ENCODE measurements around the gene IFITM1.

Gene IFITM1

GRCh38 chr11:352456-353031, 38.7 kb downstream of the IFITM1 start:
- FAIRE-seq, result no peak
- TF ChIP-seq POU2F2 (IDR thresholded peaks at IDR 0.05; ENCODE audit: low read depth, low read length), result no peak
- no peak for TF ChIP-seq PAX5 (IDR thresholded peaks at IDR 0.05; ENCODE audit: insufficient read depth, low read length, severe bottlenecking)
- TF ChIP-seq POLR2AphosphoS5 (IDR thresholded peaks at IDR 0.05; ENCODE audit: low read depth, low read length), result no peak
- TF ChIP-seq SPI1 (IDR thresholded peaks at IDR 0.05; ENCODE audit: low read depth, low read length), result no peak
- no peak for TF ChIP-seq POLR2A (IDR thresholded peaks at IDR 0.05; ENCODE audit: low read depth, low read length)
- no peak for TF ChIP-seq TAF1 (IDR thresholded peaks at IDR 0.05; ENCODE audit: low read depth, low read length)
- no peak for DNase-seq (ENCODE audit: insufficient read length, low spot score)

GRCh38 chr11:353179-353873, 39.5 kb downstream of the IFITM1 start:
- no peak for DNase-seq (ENCODE audit: insufficient read length, low spot score)
- no peak for FAIRE-seq
- TF ChIP-seq TAF1 (IDR thresholded peaks at IDR 0.05; ENCODE audit: low read depth, low read length) (no peak), SPI1 (IDR thresholded peaks at IDR 0.05; ENCODE audit: low read depth, low read length) (no peak), POLR2A (IDR thresholded peaks at IDR 0.05; ENCODE audit: low read depth, low read length) (no peak), POLR2AphosphoS5 (IDR thresholded peaks at IDR 0.05; ENCODE audit: low read depth, low read length) (no peak), PAX5 (IDR thresholded peaks at IDR 0.05; ENCODE audit: insufficient read depth, low read length, severe bottlenecking) (no peak), POU2F2 (IDR thresholded peaks at IDR 0.05; ENCODE audit: low read depth, low read length) (no peak)

- peak; percentile 41; the same call in 1 of the 2 replicates for TF ChIP-seq POLR2A (IDR thresholded peaks at IDR 0.05; ENCODE audit: low read depth, low read length)
- no peak for TF ChIP-seq PAX5 (IDR thresholded peaks at IDR 0.05; ENCODE audit: insufficient read depth, low read length, severe bottlenecking)
- peak; percentile 38 for TF ChIP-seq POLR2AphosphoS5 (IDR thresholded peaks at IDR 0.05; ENCODE audit: low read depth, low read length)
- TF ChIP-seq SPI1 (IDR thresholded peaks at IDR 0.05; ENCODE audit: low read depth, low read length), result no peak
- peak; percentile 45; the same call in 1 of the 2 replicates for TF ChIP-seq TAF1 (IDR thresholded peaks at IDR 0.05; ENCODE audit: low read depth, low read length)
- TF ChIP-seq POU2F2 (IDR thresholded peaks at IDR 0.05; ENCODE audit: low read depth, low read length), result peak; percentile 3; the same call in 1 of the 2 replicates
Observed at GRCh38 chr11:355581-356458, 42.0 kb downstream of the IFITM1 start.

DNA sequence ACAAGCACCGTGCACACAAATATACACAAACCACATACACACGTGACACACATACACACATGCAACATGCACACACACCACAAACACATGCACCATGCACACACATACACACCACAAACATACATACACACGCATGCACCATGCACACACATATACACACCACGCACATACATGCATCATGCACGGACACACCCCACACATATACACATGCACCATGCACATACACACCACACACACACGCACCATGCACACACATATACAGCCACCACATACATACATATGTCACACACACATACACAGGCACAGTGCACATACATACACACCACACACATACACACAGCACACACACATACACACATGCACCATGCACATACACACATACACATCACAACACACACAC, 42.8 kb downstream of the IFITM1 start:
- DNase-seq (ENCODE audit: insufficient read length, low spot score) (no peak), FAIRE-seq (peak; percentile 93)
- TF ChIP-seq POLR2AphosphoS5 (IDR thresholded peaks at IDR 0.05; ENCODE audit: low read depth, low read length) (no peak), TAF1 (IDR thresholded peaks at IDR 0.05; ENCODE audit: low read depth, low read length) (no peak), SPI1 (IDR thresholded peaks at IDR 0.05; ENCODE audit: low read depth, low read length) (no peak), PAX5 (IDR thresholded peaks at IDR 0.05; ENCODE audit: insufficient read depth, low read length, severe bottlenecking) (no peak), POU2F2 (IDR thresholded peaks at IDR 0.05; ENCODE audit: low read depth, low read length) (no peak), POLR2A (IDR thresholded peaks at IDR 0.05; ENCODE audit: low read depth, low read length) (no peak)

More at GRCh38 chr11:355581-356458, 42.0 kb downstream of the IFITM1 start:
- FAIRE-seq (peak; percentile 40), DNase-seq (ENCODE audit: insufficient read length, low spot score) (peak; percentile 85)

DNA sequence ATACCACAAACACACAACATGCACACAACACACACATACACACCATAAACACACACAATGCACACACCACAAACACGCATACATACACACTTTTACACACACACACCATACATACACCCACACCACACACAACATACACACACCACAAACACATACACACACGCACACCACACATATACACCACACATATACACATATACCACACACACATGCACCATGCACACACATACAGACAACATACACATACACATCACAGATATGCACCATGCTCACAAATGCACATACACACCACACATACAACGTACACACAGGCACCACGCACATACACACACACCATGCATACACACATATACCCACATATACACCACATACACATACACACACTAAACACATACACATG, 43.7 kb downstream of the IFITM1 start:
- TF ChIP-seq POLR2AphosphoS5 (IDR thresholded peaks at IDR 0.05; ENCODE audit: low read depth, low read length) (no peak), TAF1 (IDR thresholded peaks at IDR 0.05; ENCODE audit: low read depth, low read length) (no peak), PAX5 (IDR thresholded peaks at IDR 0.05; ENCODE audit: insufficient read depth, low read length, severe bottlenecking) (no peak), POU2F2 (IDR thresholded peaks at IDR 0.05; ENCODE audit: low read depth, low read length) (no peak), POLR2A (IDR thresholded peaks at IDR 0.05; ENCODE audit: low read depth, low read length) (no peak), SPI1 (IDR thresholded peaks at IDR 0.05; ENCODE audit: low read depth, low read length) (no peak)
- no peak for FAIRE-seq
- no peak for DNase-seq (ENCODE audit: insufficient read length, low spot score)

GRCh38 chr11:358129-358800, 44.4 kb downstream of the IFITM1 start:
- DNase-seq (ENCODE audit: insufficient read length, low spot score) (no peak), FAIRE-seq (no peak)
- TF ChIP-seq POLR2AphosphoS5 (IDR thresholded peaks at IDR 0.05; ENCODE audit: low read depth, low read length) (no peak), POLR2A (IDR thresholded peaks at IDR 0.05; ENCODE audit: low read depth, low read length) (no peak), TAF1 (IDR thresholded peaks at IDR 0.05; ENCODE audit: low read depth, low read length) (no peak), PAX5 (IDR thresholded peaks at IDR 0.05; ENCODE audit: insufficient read depth, low read length, severe bottlenecking) (no peak), SPI1 (IDR thresholded peaks at IDR 0.05; ENCODE audit: low read depth, low read length) (no peak), POU2F2 (IDR thresholded peaks at IDR 0.05; ENCODE audit: low read depth, low read length) (no peak)

DNA sequence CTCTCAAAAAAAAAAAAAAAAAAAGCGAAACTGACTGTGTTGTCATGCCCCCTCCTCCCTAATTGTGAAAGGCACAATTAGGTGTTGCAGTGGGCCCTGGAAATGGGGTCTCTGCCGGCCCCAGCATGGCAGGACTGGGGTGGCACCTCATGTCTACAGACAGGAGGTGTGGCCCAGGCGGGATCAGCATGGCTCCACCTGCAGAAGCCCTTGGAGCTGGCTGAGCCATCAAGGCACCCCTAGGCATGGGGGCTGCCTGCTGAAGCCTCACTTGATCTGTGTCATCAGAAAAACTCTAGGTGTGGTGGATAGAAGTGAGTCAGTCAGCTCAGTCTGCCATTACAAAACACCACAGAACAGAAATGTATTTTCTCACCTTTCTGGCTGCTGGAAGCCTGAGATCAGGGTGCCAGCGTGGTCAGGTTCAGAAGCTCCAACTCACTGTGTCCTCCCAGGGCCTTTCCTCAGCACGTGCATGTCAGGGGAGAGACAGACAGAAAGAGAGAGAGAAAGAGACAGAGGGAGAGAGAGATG, 45.4 kb downstream of the IFITM1 start:
- DNase-seq (ENCODE audit: insufficient read length, low spot score) (no peak), FAIRE-seq (no peak)
- TF ChIP-seq TAF1 (IDR thresholded peaks at IDR 0.05; ENCODE audit: low read depth, low read length), result no peak
- TF ChIP-seq SPI1 (IDR thresholded peaks at IDR 0.05; ENCODE audit: low read depth, low read length), result no peak
- no peak for TF ChIP-seq POLR2A (IDR thresholded peaks at IDR 0.05; ENCODE audit: low read depth, low read length)
- TF ChIP-seq POLR2AphosphoS5 (IDR thresholded peaks at IDR 0.05; ENCODE audit: low read depth, low read length), result no peak
- TF ChIP-seq POU2F2 (IDR thresholded peaks at IDR 0.05; ENCODE audit: low read depth, low read length), result no peak
- TF ChIP-seq PAX5 (IDR thresholded peaks at IDR 0.05; ENCODE audit: insufficient read depth, low read length, severe bottlenecking), result no peak

Measured in GM12891 (cell line).